GM18519 (cell line): ENCODE measurements around the gene COG2.

Experiments
- ATAC-seq: cut with Tn5 transposase; IDR thresholded peaks from one replicate; pipeline ENCODE4 v1.9.1; 2021; ENCODE audit warnings: mild to moderate bottlenecking, moderate library complexity; ENCODE audit not compliant: unreplicated experiment, low FRiP score

COG2 gene

GRCh38 chr1:230668227-230668626 lies 25.9 kb downstream of the COG2 start:
- ATAC-seq, result no peak

DNA sequence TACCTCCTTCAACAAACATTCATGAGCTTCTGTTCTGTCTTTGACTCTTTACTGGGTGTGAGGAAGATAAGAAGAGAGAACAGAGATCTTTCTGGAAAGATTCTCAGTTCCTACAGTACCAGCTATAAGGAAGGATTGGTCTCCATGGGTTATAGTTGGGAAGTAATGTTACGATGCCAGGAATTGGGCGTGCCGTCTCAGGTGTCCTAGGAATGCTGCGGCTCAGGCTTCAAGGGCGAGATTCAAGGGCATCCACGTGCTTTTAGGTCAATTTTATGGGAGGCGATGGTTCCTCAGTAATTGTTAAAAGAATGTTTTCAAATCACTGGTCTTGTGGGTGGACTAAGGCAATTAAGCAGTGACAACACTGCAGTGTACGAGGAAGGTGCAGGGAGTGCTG lies 27.3 kb downstream of the COG2 start:
- ATAC-seq, result no peak

- ATAC-seq, result no peak
These were observed 32.3 kb downstream of the COG2 start for GRCh38 chr1:230674581-230674980.

DNA sequence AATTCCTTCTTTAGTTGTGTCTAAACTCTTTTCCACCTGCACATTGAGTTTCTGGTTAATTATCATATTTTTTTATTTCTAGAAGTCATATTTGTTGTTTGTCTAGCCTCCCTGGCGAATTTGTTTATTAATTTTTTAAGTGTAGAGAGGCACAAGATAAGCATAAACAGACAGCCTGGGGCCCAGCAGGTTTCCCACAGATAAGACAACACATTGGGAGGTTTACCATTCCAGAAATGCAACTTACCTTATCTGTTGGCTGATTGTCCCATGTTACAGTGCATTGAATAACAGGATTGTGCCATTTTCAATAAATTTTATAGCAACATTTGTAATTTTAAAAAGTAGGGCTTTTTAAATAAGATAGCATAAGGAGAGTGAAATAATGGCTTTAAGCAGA lies 34.9 kb downstream of the COG2 start:
- no peak for ATAC-seq

DNA sequence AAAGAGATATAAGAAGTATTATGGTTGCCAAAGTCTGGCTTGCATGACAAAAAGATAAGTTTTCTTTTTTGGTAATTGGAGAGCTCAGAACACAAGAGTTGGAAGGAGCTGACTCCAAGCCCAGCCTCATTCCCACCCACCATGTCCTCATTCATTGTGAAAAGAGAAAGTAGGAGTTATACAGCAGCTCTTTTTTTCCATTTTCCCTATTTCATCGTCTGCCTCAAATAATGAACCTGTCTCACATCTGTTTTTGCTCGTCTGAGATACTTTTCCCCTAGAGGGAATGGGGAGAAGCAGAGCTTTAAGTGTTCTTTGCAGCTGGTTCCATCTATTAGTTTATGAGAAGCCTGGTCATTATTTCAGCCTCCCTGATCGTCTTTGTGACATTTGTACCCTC lies 36.9 kb downstream of the COG2 start:
- no peak for ATAC-seq

- ATAC-seq, result no peak
These were observed 37.5 kb downstream of the COG2 start for GRCh38 chr1:230679825-230680224.

- ATAC-seq, result no peak
These were observed 38.2 kb downstream of the COG2 start for GRCh38 chr1:230680300-230681025.

GRCh38 chr1:230681599-230681998 lies 39.3 kb downstream of the COG2 start:
- ATAC-seq, result no peak

DNA sequence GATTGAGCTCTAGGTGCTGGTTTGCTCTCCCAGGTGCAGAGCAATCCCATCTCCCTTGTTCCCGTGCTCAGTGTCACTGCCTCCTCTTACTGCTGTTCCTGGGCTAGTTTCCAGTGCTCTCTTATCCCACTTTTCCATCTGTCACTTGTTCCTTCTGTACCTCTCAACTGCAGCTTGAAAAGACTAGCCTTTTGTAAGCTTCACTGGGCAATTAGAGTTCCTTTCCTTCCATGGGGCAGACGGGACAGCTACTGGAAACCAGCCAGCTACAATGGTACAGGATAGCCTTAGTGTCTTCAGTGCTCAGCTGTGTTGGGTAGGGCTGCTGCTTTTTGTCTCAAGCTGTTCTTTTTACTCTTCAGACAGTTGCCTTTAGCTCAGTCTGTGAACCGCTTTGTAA lies 40.0 kb downstream of the COG2 start:
- ATAC-seq, result no peak

DNA sequence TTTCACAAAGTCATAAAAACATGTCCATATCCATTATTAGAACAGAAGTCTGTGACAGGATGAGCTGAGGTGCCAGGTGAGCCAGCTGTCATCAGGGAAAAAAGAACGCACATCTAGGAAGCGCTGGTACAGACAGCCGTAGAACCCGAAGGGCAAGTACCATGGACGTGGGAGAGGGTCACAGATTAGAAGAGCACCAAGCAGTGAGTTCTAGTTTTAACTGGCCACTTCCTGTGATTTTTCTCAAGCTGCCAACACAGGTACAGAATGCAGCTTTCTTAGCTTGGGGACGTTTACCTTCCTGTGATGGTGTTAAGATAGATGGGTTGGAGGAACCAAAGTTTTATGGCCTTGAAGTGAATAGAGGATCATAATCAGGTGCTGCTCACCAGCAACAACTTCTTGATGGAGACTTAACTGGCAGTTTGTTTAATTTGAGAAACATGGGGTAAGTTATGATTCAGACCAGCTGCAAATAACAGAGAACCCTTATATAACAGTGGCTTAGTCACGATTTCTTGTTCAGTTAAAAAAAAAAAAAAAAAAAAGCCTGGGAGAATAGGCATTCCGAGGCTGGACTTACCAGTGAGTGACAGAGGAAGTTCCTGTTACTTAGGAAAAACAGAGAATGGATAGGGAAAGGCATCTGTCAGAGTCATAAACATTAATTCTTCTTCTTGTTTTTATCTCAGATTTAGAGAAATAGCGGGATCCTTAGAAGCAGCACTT lies 40.8 kb downstream of the COG2 start:
- no peak for ATAC-seq

DNA sequence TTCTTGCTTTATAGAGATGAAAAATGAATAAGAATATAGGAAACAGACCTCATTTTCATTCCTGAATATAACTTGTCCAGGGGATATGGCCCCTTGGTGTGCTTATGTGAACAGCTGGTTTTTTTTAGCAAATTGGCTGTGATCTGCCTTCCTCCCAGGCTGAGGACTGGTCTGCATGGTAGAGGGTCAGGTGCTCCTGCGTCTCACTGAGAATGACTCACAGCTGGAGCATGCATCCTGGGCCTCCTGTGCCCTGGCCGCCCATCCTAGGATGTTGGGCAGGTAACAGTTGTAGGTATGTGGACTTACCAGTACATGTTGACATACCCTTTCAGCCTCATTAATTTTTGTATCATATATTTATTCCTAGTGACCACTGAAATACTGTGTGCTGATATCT lies 41.9 kb downstream of the COG2 start:
- ATAC-seq, result no peak

DNA sequence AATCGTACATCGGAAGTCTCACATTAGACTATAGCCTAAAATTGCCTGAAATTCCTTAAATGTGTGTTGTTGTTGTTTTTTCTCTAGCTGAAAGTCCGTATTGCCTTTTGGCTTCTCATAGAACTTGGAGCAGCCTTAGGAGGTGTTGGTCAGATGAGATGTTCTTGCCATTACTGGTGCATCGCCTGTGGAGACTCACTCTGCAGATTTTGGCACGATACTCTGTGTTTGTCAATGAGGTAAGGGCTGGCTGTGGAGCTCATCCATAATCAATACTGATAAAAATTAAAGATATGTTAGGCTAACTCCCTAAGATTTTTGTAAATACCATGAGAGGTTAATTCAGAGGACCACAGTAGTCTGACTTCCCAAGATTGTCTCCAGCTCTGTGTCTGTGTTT lies 42.7 kb downstream of the COG2 start:
- ATAC-seq, result no peak

DNA sequence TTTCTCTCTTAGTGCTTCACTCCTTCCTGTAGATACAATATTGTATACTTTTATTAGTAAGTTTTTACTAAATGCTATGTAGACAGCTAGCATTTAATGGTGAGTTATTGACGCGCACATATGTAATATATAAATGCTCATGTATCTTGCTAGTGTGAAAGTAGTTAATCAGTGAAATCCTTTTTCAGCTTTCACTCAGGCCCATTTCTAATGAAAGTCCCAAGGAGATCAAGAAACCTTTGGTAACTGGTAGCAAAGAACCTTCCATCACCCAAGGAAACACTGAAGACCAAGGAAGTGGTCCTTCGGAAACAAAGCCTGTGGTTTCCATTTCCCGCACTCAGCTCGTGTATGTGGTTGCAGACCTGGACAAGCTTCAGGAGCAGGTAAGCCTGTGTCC lies 44.5 kb downstream of the COG2 start:
- ATAC-seq, result no peak

DNA sequence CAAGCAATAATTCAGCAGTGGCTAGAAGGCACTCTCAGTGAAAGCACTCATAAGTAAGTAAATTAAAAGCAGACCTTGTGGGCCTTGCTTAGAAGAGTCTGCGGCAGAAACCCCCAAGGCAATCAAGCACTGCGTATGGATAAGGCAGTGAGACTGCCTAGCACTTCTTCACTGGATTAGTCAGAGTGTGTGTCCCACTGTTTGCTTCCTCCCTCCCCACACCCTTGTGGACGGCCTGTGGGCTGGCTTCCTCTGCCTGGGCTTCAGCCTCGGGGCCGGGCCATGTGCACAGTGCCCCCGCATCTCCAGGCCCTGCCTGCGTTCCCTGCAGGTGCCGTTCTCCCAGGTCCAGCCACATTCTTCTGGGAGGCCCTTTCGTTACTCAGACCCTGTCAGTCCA lies 47.8 kb downstream of the COG2 start:
- no peak for ATAC-seq

GRCh38 chr1:230691615-230692014 lies 49.3 kb downstream of the COG2 start:
- ATAC-seq, result no peak

DNA sequence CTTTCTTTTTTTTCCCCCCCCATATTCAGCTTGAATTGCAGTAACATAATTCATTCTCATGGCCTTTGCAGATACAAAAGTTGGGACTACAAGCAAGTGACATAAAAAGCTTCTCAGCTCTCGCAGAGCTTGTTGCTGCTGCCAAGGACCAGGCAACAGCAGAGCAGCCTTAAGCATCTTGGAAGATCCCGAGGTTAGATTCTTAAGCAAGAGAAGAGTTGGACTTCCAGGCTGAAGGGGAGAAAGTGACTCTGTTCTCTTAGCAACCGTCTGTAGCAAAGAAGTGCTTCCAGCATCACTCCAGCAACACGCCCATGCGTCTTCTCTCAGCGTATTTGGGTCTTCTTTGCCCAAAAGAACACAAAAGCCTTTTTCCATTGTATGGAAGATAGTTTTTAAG lies 50.9 kb downstream of the COG2 start:
- no peak for ATAC-seq

- ATAC-seq, result no peak
These were observed 51.5 kb downstream of the COG2 start for GRCh38 chr1:230693777-230694176.

DNA sequence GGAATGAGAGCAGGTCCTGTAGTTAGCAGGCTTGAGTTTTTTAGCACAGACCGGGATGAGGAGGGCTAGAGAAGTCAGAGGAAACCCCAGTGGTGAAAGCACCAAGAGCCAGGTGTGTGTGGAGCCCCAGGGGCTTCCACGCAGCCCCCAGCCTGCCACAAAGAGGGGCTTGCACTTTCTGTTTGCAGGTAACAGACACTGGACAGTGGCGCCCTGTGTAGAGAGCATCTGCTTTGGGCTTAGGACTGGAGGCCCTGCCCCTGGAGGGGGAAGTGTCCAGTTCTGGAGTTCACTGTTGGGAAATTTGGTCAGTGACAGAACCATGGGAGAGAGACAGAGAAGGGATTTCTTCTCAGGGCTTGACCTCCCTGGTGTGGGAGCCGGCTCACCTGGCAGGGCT lies 52.2 kb downstream of the COG2 start:
- ATAC-seq, result no peak

GRCh38 chr1:230694991-230695390 lies 52.7 kb downstream of the COG2 start:
- no peak for ATAC-seq

DNA sequence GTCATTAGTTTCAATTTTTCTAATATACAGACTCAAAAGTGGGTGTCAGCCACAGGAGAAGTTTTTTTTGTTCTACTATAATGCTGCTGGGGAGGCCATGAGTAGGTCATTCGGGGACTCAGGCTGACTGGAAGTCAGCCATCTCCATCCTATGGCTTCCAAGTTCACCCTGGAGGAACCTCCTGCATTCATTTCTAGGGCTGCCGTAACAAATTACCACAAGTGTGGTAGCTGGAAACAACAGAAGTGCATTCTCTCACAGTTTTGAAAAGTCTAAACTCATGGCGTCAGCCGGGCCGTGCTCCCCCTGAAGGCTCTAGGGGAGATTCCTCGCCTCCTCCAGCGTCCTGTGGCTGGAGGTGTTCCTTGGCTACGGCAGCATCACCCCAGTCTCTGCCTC lies 53.9 kb downstream of the COG2 start:
- no peak for ATAC-seq

DNA sequence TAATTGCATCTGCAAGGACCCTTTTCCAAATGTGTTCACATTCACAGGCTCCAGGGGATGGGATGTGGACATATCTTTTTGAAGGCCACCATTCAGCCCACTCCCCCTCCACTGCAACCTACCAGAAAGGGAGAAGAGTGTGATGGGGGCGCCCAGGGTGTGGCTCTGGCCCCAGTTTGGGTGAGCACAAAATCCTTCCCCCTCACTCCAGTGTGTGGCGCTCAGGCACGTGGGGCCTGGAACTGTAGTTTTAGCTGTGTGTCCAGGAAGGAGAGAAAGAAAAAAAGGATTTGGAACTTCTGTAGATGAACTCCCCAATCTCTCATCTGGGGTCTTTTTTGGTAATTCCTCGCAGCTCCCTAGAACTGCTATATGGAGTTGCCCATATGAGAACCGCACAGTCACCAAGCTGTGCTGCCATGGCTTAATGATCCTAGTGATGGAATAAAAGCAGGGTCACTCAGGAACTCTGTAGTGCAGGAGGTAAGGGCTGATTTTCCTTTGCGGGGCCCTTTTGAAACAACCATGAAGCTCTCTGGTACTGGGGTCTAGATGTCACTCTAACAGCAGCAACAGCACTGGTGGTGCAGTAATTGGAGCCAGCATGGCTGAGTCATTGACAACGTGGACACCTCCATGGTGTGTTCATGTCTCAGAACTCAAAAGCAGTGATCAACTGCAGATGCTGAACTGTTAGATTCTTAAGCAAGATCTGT lies 54.6 kb downstream of the COG2 start:
- ATAC-seq, result no peak

DNA sequence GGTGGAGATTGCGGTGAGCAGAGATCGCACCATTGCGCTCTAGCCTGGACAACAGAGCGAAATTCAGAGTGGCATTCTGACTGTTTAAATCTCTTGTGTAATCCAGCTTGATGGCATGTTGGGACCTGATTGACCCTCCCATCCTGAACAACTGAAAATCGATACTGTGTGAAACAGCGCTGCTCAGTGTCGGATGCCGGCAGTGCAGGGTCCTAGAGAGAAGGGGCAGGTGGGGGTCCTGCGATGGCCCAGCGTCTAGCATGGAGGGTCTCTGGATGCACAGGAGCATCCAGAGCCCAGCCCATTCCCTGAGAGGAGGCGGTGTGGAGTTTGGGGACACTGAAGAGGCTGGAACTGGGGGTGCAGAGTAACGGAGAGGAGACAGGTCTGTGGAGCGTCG lies 55.8 kb downstream of the COG2 start:
- no peak for ATAC-seq
